Measurements from ENCODE around the gene TMEM120A. TPM values are rescaled to one million over a fixed set of nuclear protein-coding genes. Genes with fewer than 3 reads are reported as not detected.

Gene TMEM120A
- polyA plus RNA-seq, 1 experiment = 75.2 TPM

GRCh38 chr7:75957021-75957736 lies 37.2 kb downstream of the TMEM120A start:
- Histone ChIP-seq H3K27me3 (ENCODE audit: control insufficient read depth, insufficient read depth, low read length) (no peaks in the 10 kb centered on the region), H3K4me3 (ENCODE audit: low read depth, low read length) (no peak overlapping the region), H3K36me3 (ENCODE audit: control insufficient read depth, insufficient read depth, low read length) (peaks cover 8% of the 10 kb centered on the region)
- TF ChIP-seq CTCF (IDR thresholded peaks at IDR 0.05; ENCODE audit: insufficient read depth, low read depth, low read length) = no peak
- no peak for DNase-seq (ENCODE audit: low read depth)
- ChIA-PET CTCF (interaction anchor here (1.2 to 1.7 kb wide), 2 partner anchors 9 to 10 kb away, joined by 3 to 6 read pairs; no protein-coding TSS in a partner anchor), POLR2A (no interaction called here)

GRCh38 chr7:75955331-75955955 lies 39.0 kb downstream of the TMEM120A start:
- H3K27me3 ChIP-seq (ENCODE audit: control insufficient read depth, insufficient read depth, low read length) = no peaks in the 10 kb centered on the region
- peaks cover 8% of the 10 kb centered on the region for H3K36me3 ChIP-seq (ENCODE audit: control insufficient read depth, insufficient read depth, low read length)
- ChIA-PET POLR2A (interaction anchor here (0.7 kb wide), 1 partner anchor 8 kb away, joined by 4 read pairs; no protein-coding TSS in a partner anchor), CTCF (interaction anchor here (0.6 kb wide), 1 partner anchor 34 kb away, joined by 3 read pairs; no protein-coding TSS in a partner anchor)
- no peak overlapping the region for H3K4me3 ChIP-seq (ENCODE audit: low read depth, low read length)
- no peak for DNase-seq (ENCODE audit: low read depth)
- TF ChIP-seq CTCF (IDR thresholded peaks at IDR 0.05; ENCODE audit: insufficient read depth, low read depth, low read length) = no peak

- peaks cover 8% of the 10 kb centered on the region for H3K36me3 ChIP-seq (ENCODE audit: control insufficient read depth, insufficient read depth, low read length)
- no peak for DNase-seq (ENCODE audit: low read depth)
- CTCF ChIA-PET = no interaction called here
- POLR2A ChIA-PET = no interaction called here
- TF ChIP-seq CTCF (IDR thresholded peaks at IDR 0.05; ENCODE audit: insufficient read depth, low read depth, low read length) = no peak
- H3K27me3 ChIP-seq (ENCODE audit: control insufficient read depth, insufficient read depth, low read length) = no peaks in the 10 kb centered on the region
- H3K4me3 ChIP-seq (ENCODE audit: low read depth, low read length) = no peak overlapping the region
Measured at GRCh38 chr7:75953931-75954330, 40.5 kb downstream of the TMEM120A start.

GRCh38 chr7:75953431-75953830 lies 41.0 kb downstream of the TMEM120A start:
- Histone ChIP-seq H3K27me3 (ENCODE audit: control insufficient read depth, insufficient read depth, low read length) (no peaks in the 10 kb centered on the region), H3K36me3 (ENCODE audit: control insufficient read depth, insufficient read depth, low read length) (peaks cover 7% of the 10 kb centered on the region), H3K4me3 (ENCODE audit: low read depth, low read length) (no peak overlapping the region)
- CTCF ChIA-PET = no interaction called here
- TF ChIP-seq CTCF (IDR thresholded peaks at IDR 0.05; ENCODE audit: insufficient read depth, low read depth, low read length) = no peak
- POLR2A ChIA-PET = no interaction called here
- DNase-seq (ENCODE audit: low read depth) = no peak

GRCh38 chr7:75951506-75951905 lies 42.9 kb downstream of the TMEM120A start:
- no peak for DNase-seq (ENCODE audit: low read depth)
- H3K27me3 ChIP-seq (ENCODE audit: control insufficient read depth, insufficient read depth, low read length) = no peaks in the 10 kb centered on the region
- CTCF ChIA-PET = interaction anchor here (0.8 kb wide), 1 partner anchor 15 kb away, joined by 3 read pairs; no protein-coding TSS in a partner anchor
- H3K36me3 ChIP-seq (ENCODE audit: control insufficient read depth, insufficient read depth, low read length) = peaks cover 7% of the 10 kb centered on the region
- no peak for TF ChIP-seq CTCF (IDR thresholded peaks at IDR 0.05; ENCODE audit: insufficient read depth, low read depth, low read length)
- H3K4me3 ChIP-seq (ENCODE audit: low read depth, low read length) = no peak overlapping the region
- POLR2A ChIA-PET = interaction anchor here (0.7 kb wide), 1 partner anchor 36 kb away, joined by 3 read pairs; no protein-coding TSS in a partner anchor
